Effector memory CD8-positive, alpha-beta T cell (primary cell): ENCODE measurements around the gene SARDH.
"Not testable (repeated sequence)": the region's sequence is repeated elsewhere in the genome, so short reads cannot be mapped to it uniquely, and the experiment has no call there.

Experiments
- ATAC-seq: fragments of 150-1000 bp; cut with Tn5 transposase; replicated peaks from 2 replicates; pipeline ENCODE4 v1.10.0; 2021; ENCODE audit warnings: mild to moderate bottlenecking, moderate library complexity
- DNase-seq, 3 experiments: peaks; one replicate each; pipeline ENCODE4 v3.0.0; 2021
- H3K27ac Mint-ChIP-seq, 2 donors: one replicate each; pipeline ENCODE4 v1.8.0; 2022; ENCODE audit warnings: mild to moderate bottlenecking in 2 of 2, mixed read lengths in 2 of 2, moderate library complexity in 2 of 2
- H3K27me3 Mint-ChIP-seq, 2 donors: one replicate each; pipeline ENCODE4 v1.8.0; 2022; ENCODE audit warnings: mixed read lengths in 2 of 2
- H3K36me3 Mint-ChIP-seq: one replicate; pipeline ENCODE4 v1.8.0; 2022; ENCODE audit warnings: mild to moderate bottlenecking, moderate library complexity, mixed read lengths; ENCODE audit not compliant: insufficient read depth
- H3K4me1 Mint-ChIP-seq, 2 donors: one replicate each; pipeline ENCODE4 v1.8.0; 2022; ENCODE audit warnings: low read depth in 2 of 2, mixed read lengths in 2 of 2
- H3K4me3 Mint-ChIP-seq, 2 donors: one replicate each; pipeline ENCODE4 v1.8.0; 2022; ENCODE audit warnings: mild to moderate bottlenecking in 2 of 2, mixed read lengths in 2 of 2, moderate library complexity in 2 of 2
- H3K9me3 Mint-ChIP-seq, 2 donors: one replicate each; pipeline ENCODE4 v1.8.0; 2022; ENCODE audit warnings: mixed read lengths in 2 of 2

Gene SARDH

DNA sequence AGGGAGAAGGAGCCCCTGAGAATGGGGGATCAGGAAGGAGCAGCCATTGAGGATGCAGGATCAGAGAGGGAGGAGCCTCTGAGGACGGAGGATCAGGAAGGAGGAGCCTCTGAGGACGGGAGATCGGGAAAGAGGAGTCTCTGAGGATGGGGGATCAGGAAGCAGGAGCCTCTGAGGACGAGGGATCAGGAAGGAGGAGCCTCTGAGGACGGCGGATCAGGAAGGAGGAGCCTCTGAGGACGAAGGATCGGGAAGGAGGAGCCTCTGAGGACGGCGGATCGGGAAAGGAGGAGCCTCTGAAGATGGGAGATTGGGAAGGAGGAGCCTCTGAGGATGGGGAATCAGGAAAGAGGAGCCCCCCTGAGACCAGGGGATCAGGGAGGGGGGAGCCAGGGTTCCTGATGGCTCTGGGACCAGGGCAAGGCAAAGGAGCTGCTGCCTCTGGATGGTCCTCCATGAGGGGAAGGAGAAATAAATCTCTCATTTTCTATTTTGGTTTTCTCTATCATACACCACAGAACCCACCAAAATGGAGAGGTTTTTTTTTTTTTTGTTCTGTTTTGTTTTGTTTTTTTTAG lies 22.6 kb upstream of the SARDH start:
- H3K27ac Mint-ChIP-seq: no peak overlapping the region
- H3K4me1 Mint-ChIP-seq: no peaks in the 10 kb centered on the region
- ATAC-seq (no peak), DNase-seq (no peak)
- peaks cover 0 to 2% of the 10 kb centered on the region in 2 donors for H3K9me3 Mint-ChIP-seq
- H3K27me3 Mint-ChIP-seq: no peaks in the 10 kb centered on the region
- H3K36me3 Mint-ChIP-seq: no peaks in the 10 kb centered on the region
- H3K4me3 Mint-ChIP-seq: no peak overlapping the region

DNA sequence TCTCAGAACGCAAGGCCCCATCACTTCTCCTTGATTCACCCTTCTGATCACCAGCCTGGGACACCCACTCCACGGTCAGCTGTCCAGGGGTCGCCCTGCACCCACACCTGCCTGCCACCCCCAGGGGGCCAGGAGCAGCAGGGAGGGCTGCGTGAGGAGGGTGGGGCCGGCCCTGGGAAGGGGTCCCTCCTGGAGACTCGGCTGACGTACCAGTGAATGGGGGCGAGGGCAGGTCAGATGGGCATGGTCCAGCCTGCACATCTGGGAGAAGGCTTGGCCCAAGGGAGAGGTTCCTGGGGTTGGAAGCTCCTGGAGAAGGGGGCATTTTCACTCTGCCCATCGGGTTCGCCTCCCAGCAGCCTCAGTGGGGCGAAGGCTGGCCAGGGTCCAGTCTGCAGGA lies 21.8 kb upstream of the SARDH start:
- DNase-seq (no peak), ATAC-seq (no peak)
- Mint-ChIP-seq H3K27ac (no peak overlapping the region), H3K4me3 (no peak overlapping the region), H3K36me3 (no peaks in the 10 kb centered on the region), H3K9me3 (peaks cover 0 to 2% of the 10 kb centered on the region in 2 donors), H3K4me1 (no peaks in the 10 kb centered on the region), H3K27me3 (peaks cover 0 to 6% of the 10 kb centered on the region in 2 donors)

DNA sequence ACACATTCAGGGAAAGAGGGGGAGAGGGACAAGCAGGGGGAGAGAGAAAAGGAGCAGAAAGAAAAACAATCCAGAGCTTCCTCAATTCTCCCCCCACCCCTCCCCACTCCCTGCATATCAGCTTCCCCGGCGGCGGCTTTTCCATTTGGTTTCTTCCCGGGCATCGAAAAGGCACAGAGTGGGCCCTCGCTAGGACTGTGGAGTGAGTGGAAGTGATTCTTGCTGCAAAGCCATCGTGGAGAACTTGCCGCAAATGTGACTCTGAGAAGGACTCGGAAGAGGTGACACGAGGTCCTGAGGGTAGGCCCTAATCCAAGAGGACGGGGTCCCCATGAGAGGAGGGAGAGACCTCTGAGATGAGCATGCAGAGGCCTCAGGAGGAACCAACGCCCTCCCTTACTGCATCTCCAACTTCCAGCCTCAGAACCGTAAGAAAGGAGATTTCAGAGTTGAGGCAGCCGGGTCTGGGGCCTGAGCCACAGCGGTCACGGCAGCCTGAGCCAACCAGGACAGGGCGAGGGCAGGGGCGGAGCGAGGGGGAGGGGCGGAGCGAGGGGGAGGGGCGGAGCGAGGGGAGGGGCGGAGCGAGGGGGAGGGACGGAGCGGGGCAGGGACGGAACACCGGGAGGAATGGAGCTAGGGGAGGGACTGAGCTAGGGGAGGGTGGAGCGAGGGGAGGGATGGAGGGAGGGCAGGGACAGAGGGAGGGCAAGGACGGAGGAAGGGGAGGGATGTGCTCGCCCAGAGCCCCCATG lies 21.2 kb upstream of the SARDH start:
- H3K9me3 Mint-ChIP-seq: no peaks in the 10 kb centered on the region
- no peaks in the 10 kb centered on the region for H3K4me1 Mint-ChIP-seq
- H3K4me3 Mint-ChIP-seq: no peak overlapping the region
- no peak for ATAC-seq
- no peak overlapping the region for H3K27ac Mint-ChIP-seq
- peaks cover 0 to 12% of the 10 kb centered on the region in 2 donors for H3K27me3 Mint-ChIP-seq
- no peak for DNase-seq
- H3K36me3 Mint-ChIP-seq: no peaks in the 10 kb centered on the region

DNA sequence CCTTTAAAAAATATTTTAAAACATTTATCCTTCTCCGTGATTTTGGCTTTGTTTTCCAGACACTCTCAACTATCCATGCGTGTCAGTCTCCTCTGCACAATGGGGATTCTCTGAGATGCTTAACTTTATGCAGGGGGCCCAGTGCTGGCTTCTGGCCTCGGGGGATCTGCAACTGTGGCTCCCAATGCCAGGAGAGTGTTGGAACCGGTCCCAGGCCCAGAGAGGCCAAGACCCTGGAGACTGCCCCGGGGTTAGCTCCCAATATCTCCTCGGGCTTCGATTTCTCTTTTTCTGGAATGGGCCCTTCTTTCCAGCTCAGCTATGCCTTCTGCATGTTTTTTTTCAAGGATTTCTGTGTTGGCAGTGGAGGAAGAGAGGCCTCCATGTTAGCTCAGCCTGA lies 20.1 kb upstream of the SARDH start:
- Mint-ChIP-seq H3K36me3 (no peaks in the 10 kb centered on the region), H3K4me1 (no peaks in the 10 kb centered on the region), H3K9me3 (no peaks in the 10 kb centered on the region), H3K4me3 (no peak overlapping the region), H3K27me3 (peaks cover 11 to 23% of the 10 kb centered on the region in 2 donors), H3K27ac (no peak overlapping the region)
- no peak for DNase-seq
- no peak for ATAC-seq

DNA sequence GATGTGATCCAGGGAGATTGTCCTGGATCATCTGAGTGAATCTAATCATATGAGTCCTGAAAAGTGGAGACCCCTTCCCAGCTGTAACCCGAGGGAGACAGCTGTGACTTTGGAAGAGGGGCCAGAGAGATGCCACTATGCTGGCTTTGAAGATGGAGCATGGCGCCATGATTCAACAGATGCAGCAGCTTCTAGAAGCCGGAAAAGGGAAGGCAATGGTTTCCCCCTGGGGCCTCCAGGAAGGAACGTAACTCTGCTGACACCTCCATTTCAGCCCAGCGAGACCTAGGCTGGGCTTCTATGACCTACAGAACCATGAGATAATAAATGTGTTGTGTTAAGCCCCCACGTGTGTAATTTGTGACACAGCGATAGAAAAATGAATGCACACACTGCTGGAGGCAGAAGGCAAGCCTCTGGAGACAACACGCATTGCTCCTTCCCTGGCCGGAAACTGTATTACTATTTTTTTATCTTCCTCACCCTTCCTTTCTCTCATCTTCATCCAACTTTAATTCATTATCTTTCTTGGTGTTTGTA lies 16.6 kb upstream of the SARDH start:
- Mint-ChIP-seq H3K27me3 (peaks cover 41 to 58% of the 10 kb centered on the region in 2 donors), H3K4me1 (no peaks in the 10 kb centered on the region), H3K36me3 (no peaks in the 10 kb centered on the region), H3K9me3 (no peaks in the 10 kb centered on the region), H3K4me3 (no peak overlapping the region), H3K27ac (no peak overlapping the region)
- no peak for DNase-seq
- no peak for ATAC-seq

DNA sequence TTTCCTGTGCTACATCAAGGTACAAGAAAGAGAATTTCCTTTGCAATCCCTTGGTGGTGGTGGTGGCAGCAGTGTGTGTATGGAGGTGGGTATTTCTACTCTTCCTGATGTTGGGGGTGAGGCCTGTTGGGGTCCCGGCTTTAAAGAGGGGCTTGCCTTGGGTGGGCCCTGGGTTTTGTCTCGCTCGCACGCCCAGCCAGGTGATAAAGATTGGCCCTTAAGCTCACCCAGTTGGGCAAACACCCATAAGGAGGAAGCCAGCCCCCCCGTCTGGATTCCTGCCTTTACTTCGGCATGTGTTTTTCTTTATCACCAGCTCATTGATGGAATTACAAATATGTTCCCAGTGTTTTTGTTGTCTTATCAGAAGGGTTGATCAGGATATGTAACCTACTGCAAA lies 16.0 kb upstream of the SARDH start:
- DNase-seq: no peak
- no peak for ATAC-seq
- H3K27me3 Mint-ChIP-seq: peaks cover 45 to 63% of the 10 kb centered on the region in 2 donors
- H3K9me3 Mint-ChIP-seq: no peaks in the 10 kb centered on the region
- H3K4me1 Mint-ChIP-seq: no peaks in the 10 kb centered on the region
- no peaks in the 10 kb centered on the region for H3K36me3 Mint-ChIP-seq
- H3K27ac Mint-ChIP-seq: no peak overlapping the region
- no peak overlapping the region for H3K4me3 Mint-ChIP-seq

DNA sequence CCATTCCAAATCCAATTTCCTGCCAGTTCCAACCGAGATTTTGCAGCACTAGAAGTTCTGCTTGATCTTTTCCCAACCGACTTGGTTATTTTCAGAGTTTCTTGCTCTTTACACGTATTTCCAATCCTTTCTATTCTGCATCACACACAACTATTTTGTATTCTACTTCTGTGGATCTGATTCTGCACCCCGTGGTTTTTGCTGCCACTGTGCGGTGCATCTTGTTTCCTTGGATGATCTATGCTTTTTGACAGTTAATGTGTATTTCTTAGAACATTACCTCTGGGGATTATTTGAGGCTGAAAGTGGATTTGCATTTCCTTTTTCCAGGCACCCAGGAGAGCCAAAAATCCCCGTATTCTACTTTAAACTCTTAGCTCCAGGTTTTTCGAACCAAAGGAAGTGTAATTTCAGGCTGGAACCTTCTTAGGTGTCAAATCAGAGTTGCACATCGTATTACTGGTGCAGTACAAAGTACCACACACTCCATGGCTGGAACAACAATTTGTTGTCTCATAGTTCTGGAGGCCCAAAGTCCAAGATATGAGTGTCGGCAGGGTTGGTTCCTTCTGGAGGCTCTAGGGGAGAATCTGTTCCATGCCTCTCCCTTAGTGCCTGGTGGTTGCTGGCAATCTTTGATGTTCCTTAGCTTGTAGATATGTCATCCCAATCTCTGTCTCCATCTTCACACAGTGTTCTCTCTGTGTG lies 14.7 kb upstream of the SARDH start:
- no peaks in the 10 kb centered on the region for H3K4me1 Mint-ChIP-seq
- H3K27me3 Mint-ChIP-seq: peaks cover 56 to 75% of the 10 kb centered on the region in 2 donors
- H3K9me3 Mint-ChIP-seq: no peaks in the 10 kb centered on the region
- ATAC-seq (no peak), DNase-seq (no peak)
- H3K4me3 Mint-ChIP-seq: no peak overlapping the region
- no peak overlapping the region for H3K27ac Mint-ChIP-seq
- no peaks in the 10 kb centered on the region for H3K36me3 Mint-ChIP-seq

DNA sequence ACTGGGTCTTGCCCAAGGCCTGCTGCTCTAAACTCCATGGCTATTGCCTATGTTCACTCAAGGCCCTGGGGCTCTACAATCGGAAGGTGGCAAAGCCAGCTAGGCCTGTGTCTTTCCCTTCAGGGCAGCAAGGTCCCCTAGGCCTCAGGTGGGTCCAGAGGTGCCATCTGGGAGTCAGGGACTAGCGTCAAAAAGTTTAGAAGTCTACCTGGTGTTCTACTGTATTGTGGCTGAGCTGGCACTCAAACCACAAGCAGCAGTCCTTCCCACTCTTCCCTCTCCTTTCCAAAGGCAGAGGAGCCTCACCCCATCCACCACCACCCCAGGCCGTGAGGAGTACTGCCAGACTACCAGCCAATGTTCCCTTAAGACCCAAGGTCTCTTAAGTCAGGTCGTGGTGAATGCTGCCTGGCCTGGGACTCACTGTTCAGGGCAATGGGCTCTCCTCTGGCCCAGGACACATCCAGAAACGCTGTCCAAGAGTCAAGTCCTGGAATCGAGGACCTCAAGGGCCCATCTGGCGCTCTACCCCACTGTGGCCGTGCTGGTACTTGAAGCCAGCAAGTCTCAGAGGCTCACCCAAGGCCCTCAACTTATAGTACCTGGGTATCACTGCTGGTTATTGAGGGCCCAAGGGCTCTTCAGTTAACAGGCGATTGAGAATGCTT lies 13.0 kb upstream of the SARDH start:
- Mint-ChIP-seq H3K27me3 (peaks cover 72 to 90% of the 10 kb centered on the region in 2 donors), H3K9me3 (no peaks in the 10 kb centered on the region)
- no peak for DNase-seq

DNA sequence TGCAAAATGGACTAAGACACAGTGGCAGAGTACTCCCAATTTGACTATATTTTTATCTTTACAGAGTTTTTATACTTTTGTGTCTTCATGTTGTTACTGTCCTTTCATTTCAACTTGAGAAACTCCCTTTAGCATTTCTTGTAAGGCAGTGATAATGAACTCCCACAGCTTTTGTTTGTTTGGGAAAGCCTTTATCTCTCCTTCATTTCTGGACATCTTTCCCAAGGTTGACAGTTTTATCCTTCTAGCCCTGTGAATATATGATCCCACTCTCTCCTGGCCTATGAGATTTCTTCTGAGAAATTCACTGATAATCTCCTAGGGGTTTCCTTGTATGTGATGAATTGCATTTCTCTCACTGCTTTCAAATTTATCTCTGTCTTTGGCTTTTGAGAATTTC lies 9.2 kb upstream of the SARDH start:
- ATAC-seq (no peak), DNase-seq (no peak)
- Mint-ChIP-seq H3K36me3 (no peaks in the 10 kb centered on the region), H3K27ac (no peak overlapping the region), H3K9me3 (no peaks in the 10 kb centered on the region), H3K4me3 (no peak overlapping the region), H3K4me1 (peaks cover 0 to 1% of the 10 kb centered on the region in 2 donors), H3K27me3 (peaks cover 60 to 66% of the 10 kb centered on the region in 2 donors)

More for the DNA sequence above, 13.0 kb upstream of the SARDH start:
- ATAC-seq: no peak
- Mint-ChIP-seq H3K4me3 (no peak overlapping the region), H3K27ac (no peak overlapping the region), H3K36me3 (no peaks in the 10 kb centered on the region), H3K4me1 (no peaks in the 10 kb centered on the region)

DNA sequence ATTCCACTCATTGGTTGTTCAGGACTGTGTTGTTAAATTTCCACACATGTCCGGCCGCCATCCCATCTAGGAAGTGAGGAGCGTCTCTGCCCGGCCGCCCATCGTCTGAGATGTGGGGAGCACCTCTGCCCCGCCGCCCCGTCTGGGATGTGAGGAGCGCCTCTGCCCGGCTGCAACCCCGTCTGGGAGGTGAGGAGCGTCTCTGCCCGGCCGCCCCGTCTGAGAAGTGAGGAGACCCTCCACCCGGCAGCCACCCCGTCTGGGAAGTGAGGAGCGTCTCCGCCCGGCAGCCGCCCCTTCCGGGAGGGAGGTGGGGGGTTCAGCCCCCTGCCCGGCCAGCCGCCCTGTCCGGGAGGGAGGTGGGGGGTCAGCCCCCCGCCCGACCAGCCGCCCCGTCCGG lies 6.4 kb upstream of the SARDH start:
- H3K27ac Mint-ChIP-seq, H3K9me3 Mint-ChIP-seq, H3K36me3 Mint-ChIP-seq, DNase-seq, H3K4me3 Mint-ChIP-seq, H3K4me1 Mint-ChIP-seq, ATAC-seq: not testable (repeated sequence)
- H3K27me3 Mint-ChIP-seq: peaks cover 36 to 38% of the 10 kb centered on the region in 2 donors

DNA sequence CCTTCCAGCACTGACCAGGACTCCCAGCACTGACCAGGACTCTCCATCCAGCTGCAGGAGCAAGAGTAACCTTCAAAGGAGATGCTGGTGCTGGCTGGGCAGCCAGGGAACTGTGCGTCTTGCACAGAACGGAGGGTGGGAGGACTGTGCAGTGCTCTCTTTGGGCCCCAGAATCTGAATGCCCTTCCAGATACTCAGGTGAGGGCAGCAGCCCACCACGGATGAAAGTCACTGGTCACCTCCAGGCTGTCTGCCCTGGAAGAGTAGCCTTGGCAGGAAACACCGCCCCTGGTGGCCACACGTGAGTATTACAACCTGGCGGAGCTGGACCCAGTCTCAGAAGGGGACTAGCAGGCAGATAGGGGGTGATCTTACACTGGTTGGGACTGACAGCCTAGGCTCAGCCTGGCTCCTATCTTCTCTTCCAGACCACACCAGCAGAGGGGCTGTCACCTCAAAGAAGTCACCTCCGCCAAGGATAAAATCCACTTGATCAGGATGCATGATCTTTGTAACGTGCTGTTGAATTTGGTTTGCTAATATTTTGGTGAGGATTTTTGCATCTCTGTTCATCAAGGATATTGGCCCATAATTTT lies 4.8 kb upstream of the SARDH start:
- peaks cover 24 to 25% of the 10 kb centered on the region in 2 donors for H3K27me3 Mint-ChIP-seq
- H3K36me3 Mint-ChIP-seq: peaks cover 2% of the 10 kb centered on the region
- peaks cover 0 to 8% of the 10 kb centered on the region in 2 donors for H3K4me1 Mint-ChIP-seq
- no peaks in the 10 kb centered on the region for H3K9me3 Mint-ChIP-seq
- no peak overlapping the region for H3K4me3 Mint-ChIP-seq
- DNase-seq (peak; percentile 65 to 73 (median 71)), ATAC-seq (peak; percentile 62)
- no peak overlapping the region for H3K27ac Mint-ChIP-seq

DNA sequence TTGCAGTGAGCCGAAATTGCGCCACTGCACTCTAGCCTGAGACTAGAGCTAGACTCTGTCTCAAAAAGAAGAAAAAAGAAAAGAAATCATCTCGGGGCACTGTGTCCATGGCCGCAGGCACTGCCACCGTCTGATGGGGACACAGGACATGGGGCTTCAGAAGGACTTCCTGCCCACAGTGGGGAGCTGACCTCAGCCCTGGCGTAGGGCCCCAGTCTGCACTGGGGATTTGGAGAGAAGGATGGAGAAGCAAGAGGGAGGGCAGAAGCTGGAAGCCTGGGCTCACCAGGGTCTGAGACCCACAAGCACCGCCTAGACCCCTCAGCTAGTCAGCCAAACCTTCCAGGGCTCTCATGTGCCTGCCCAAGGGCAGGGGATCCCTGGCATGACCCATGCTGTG lies 4.1 kb upstream of the SARDH start:
- no peak overlapping the region for H3K27ac Mint-ChIP-seq
- H3K4me1 Mint-ChIP-seq: peaks cover 3 to 8% of the 10 kb centered on the region in 2 donors
- DNase-seq (no peak), ATAC-seq (no peak)
- H3K4me3 Mint-ChIP-seq: no peak overlapping the region
- peaks cover 17 to 18% of the 10 kb centered on the region in 2 donors for H3K27me3 Mint-ChIP-seq
- H3K9me3 Mint-ChIP-seq: no peaks in the 10 kb centered on the region
- peaks cover 2% of the 10 kb centered on the region for H3K36me3 Mint-ChIP-seq

DNA sequence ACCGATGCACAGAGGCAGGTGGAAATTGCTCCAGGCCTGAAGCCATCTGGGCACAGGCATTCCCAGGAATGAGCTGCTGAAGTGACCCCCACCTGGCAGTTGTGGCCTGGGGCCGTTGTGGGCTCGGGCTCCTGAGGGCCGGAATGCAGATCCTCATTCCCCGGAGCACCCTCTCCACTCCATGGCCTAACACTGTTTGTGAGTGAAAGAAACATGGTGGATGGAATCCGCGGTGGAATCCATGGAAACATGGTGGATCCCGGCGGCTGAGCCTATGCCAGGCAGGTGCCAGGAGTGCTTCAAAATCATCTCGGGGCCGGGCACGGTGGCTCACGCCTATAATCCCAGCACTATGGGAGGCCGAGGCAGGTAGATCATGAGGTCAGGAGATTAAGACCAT lies 3.6 kb upstream of the SARDH start:
- Mint-ChIP-seq H3K4me3 (no peak overlapping the region), H3K9me3 (no peaks in the 10 kb centered on the region), H3K36me3 (peaks cover 2% of the 10 kb centered on the region), H3K27ac (no peak overlapping the region), H3K27me3 (peaks cover 12 to 14% of the 10 kb centered on the region in 2 donors), H3K4me1 (peaks cover 3 to 8% of the 10 kb centered on the region in 2 donors)
- ATAC-seq: no peak
- DNase-seq: no peak
